Nephron (organoid): ENCODE data around the gene XRCC2.
"Not testable (repeated sequence)": the region's sequence is repeated elsewhere in the genome, so short reads cannot be mapped to it uniquely, and the experiment has no call there.

Source experiments
- H3K27ac Mint-ChIP-seq, 3 experiments: 2 replicates each; pipeline ENCODE4 v1.8.0; 2020; ENCODE audit warnings: mixed read lengths in 3 of 3, mild to moderate bottlenecking in 2 of 3, moderate library complexity in 1 of 3
- H3K27me3 Mint-ChIP-seq: 2 replicates; pipeline ENCODE4 v1.8.0; 2021; ENCODE audit warnings: low read depth, mild to moderate bottlenecking, moderate library complexity, mixed read lengths
- H3K36me3 Mint-ChIP-seq: 2 replicates; pipeline ENCODE4 v1.8.0; 2020; ENCODE audit warnings: low read depth, mixed read lengths
- H3K4me1 Mint-ChIP-seq: 2 replicates; pipeline ENCODE4 v1.8.0; 2020; ENCODE audit warnings: mixed read lengths
- H3K4me3 Mint-ChIP-seq, 3 experiments: 2 replicates each; pipeline ENCODE4 v1.8.0; 2020; ENCODE audit warnings: mild to moderate bottlenecking in 3 of 3, mixed read lengths in 3 of 3, moderate library complexity in 2 of 3
- H3K9me3 Mint-ChIP-seq: 2 replicates; pipeline ENCODE4 v1.8.0; 2020; ENCODE audit warnings: mixed read lengths
- TF ChIP-seq, protein P1 (sequence below), 3 experiments: fragments of 200-600 bp; sonication (generic); IDR thresholded peaks; one replicate each; pipeline ENCODE4 v1.5.0; 2021; ENCODE audit warnings: antibody characterized with exemption in 3 of 3; ENCODE audit not compliant: unreplicated experiment in 3 of 3

Gene XRCC2

GRCh38 chr7:152675759-152676636 lies at the start of gene XRCC2:
Gene XRCC2 (minus strand): TSS chr7:152676141. CDS start chr7:152676079, 62 bp downstream.
- H3K9me3 Mint-ChIP-seq = no peaks in the 10 kb centered on the region
- H3K4me3 Mint-ChIP-seq = peak within 1 kb of the TSS; percentile 92 to 95 (median 93)
- H3K36me3 Mint-ChIP-seq = no peaks in the 10 kb centered on the region
- H3K27me3 Mint-ChIP-seq = no peaks in the 10 kb centered on the region
- H3K27ac Mint-ChIP-seq = peak within 1 kb of the TSS; percentile 31 to 57 (median 38)
- peaks cover 12% of the 10 kb centered on the region for H3K4me1 Mint-ChIP-seq
- TF ChIP-seq, protein P1, sequence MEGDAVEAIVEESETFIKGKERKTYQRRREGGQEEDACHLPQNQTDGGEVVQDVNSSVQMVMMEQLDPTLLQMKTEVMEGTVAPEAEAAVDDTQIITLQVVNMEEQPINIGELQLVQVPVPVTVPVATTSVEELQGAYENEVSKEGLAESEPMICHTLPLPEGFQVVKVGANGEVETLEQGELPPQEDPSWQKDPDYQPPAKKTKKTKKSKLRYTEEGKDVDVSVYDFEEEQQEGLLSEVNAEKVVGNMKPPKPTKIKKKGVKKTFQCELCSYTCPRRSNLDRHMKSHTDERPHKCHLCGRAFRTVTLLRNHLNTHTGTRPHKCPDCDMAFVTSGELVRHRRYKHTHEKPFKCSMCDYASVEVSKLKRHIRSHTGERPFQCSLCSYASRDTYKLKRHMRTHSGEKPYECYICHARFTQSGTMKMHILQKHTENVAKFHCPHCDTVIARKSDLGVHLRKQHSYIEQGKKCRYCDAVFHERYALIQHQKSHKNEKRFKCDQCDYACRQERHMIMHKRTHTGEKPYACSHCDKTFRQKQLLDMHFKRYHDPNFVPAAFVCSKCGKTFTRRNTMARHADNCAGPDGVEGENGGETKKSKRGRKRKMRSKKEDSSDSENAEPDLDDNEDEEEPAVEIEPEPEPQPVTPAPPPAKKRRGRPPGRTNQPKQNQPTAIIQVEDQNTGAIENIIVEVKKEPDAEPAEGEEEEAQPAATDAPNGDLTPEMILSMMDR (IDR thresholded peaks at IDR 0.05; ENCODE audit: unreplicated experiment in 3 of 3) = no peak

GRCh38 chr7:152723364-152723763 lies 47.4 kb upstream of the XRCC2 start:
- Mint-ChIP-seq H3K4me1 (no peaks in the 10 kb centered on the region), H3K27me3 (peaks cover 3% of the 10 kb centered on the region), H3K4me3 (no peak overlapping the region), H3K27ac (no peak overlapping the region), H3K9me3 (no peaks in the 10 kb centered on the region), H3K36me3 (no peaks in the 10 kb centered on the region)
- TF ChIP-seq, protein P1 (IDR thresholded peaks at IDR 0.05; ENCODE audit: unreplicated experiment in 3 of 3) = no peak

GRCh38 chr7:152712412-152713042 lies 36.6 kb upstream of the XRCC2 start:
- not testable (repeated sequence) for H3K4me1 Mint-ChIP-seq, H3K27ac Mint-ChIP-seq, H3K4me3 Mint-ChIP-seq, H3K36me3 Mint-ChIP-seq, H3K9me3 Mint-ChIP-seq, H3K27me3 Mint-ChIP-seq

DNA sequence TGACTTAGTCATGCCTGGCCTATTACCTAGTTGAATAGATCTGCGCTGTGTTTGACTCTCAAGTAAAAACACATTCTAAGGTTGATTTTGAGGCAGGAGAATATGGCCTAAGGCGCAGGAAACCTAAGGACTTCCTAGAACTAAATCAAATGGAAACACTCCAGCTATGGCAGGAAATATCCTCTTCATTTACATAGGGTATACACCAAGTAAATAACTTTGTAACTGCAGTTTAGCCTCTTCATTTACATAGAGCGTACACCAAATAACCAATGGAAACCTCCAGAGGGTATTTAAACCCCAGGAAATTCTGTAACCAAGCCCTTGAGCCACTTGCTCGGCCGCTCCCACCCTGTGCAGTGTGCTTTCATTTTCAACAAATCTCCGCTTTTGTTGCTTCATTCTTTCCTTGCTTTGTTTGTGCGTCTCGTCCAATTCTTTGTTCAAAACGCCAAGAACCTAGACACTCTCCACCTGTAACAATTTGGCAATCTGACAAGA lies 35.6 kb upstream of the XRCC2 start:
- H3K27ac Mint-ChIP-seq = no peak overlapping the region
- no peak overlapping the region for H3K4me3 Mint-ChIP-seq
- H3K4me1 Mint-ChIP-seq = no peaks in the 10 kb centered on the region
- TF ChIP-seq, protein P1 (IDR thresholded peaks at IDR 0.05; ENCODE audit: unreplicated experiment in 3 of 3) = no peak
- no peaks in the 10 kb centered on the region for H3K36me3 Mint-ChIP-seq
- H3K27me3 Mint-ChIP-seq = no peaks in the 10 kb centered on the region
- no peaks in the 10 kb centered on the region for H3K9me3 Mint-ChIP-seq

DNA sequence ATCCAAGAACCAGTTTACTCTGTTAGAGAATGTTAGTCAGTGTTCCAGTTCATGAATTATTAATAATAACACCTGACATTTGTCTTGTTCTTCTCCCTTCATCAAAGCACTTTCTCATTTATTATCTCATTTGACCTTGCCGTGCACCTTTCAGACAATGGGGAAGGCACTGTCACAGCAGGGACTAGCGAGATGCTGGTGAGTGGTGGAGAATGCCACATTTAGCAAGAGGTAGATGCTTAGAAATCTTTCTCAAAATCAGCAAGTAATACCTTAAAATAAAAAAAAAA lies 34.2 kb upstream of the XRCC2 start:
- no peak overlapping the region for H3K27ac Mint-ChIP-seq
- no peaks in the 10 kb centered on the region for H3K36me3 Mint-ChIP-seq
- H3K4me3 Mint-ChIP-seq = no peak overlapping the region
- H3K27me3 Mint-ChIP-seq = no peaks in the 10 kb centered on the region
- TF ChIP-seq, protein P1 (IDR thresholded peaks at IDR 0.05; ENCODE audit: unreplicated experiment in 3 of 3) = no peak
- no peaks in the 10 kb centered on the region for H3K4me1 Mint-ChIP-seq
- H3K9me3 Mint-ChIP-seq = peaks cover 4% of the 10 kb centered on the region

- peaks cover 8% of the 10 kb centered on the region for H3K9me3 Mint-ChIP-seq
- TF ChIP-seq, protein P1 (IDR thresholded peaks at IDR 0.05; ENCODE audit: unreplicated experiment in 3 of 3) = no peak
- peaks cover 2% of the 10 kb centered on the region for H3K36me3 Mint-ChIP-seq
- H3K27me3 Mint-ChIP-seq = no peaks in the 10 kb centered on the region
- H3K27ac Mint-ChIP-seq = no peak overlapping the region
- H3K4me1 Mint-ChIP-seq = no peaks in the 10 kb centered on the region
- no peak overlapping the region for H3K4me3 Mint-ChIP-seq
These were observed 33.6 kb upstream of the XRCC2 start for GRCh38 chr7:152709287-152710152.
